HG02571 (cell line): ENCODE data around the gene ZNF554.
A peak's percentile ranks its signal among the peaks of the same experiment; 100 is the strongest.

ENCODE experiments used
- ATAC-seq: cut with Tn5 transposase; IDR thresholded peaks from one replicate; pipeline ENCODE4 v1.9.1; 2021; ENCODE audit warnings: mild to moderate bottlenecking, moderate library complexity; ENCODE audit not compliant: unreplicated experiment

The ZNF554 gene

DNA sequence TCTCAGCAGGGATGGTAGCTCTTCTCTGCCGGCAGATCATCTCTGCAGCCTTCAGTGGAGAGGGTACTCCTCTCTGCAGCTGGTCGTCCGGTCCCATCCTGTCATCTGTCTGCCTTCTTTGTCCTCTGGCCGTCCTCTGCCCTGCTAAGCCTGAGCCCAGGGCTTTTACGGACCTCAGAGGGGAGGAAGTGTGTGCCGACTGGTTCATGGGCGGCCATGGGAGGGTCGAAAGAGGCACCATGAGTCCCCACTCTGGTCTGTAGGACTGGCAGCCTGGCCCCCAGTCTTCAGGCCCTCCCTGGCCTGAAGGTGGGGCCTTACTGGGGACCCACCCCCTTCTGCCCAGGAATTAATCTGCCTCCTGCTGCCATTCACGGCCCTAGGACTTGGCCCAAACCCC is 4.0 kb downstream of the ZNF554 start:
- ATAC-seq, result no peak

DNA sequence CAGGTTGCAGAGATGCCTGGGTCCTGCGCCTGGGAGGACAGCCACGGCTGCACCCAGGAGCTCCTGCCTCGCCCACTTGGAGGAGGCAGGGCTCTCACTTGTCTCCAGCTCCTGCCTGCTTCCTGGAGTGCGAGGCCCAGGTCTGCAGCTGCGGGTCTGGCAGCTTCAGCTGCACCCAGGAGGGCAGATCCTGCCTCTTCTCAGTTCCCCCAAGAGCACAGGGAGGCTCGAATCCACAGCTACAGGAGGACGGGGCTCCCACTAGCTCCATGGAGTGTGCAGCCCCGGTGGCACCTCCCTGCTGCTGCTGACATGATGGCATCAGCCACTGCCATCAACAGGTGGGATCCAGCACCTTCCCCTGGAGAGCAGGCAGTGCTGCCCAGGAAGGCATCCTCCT is 4.5 kb downstream of the ZNF554 start:
- no peak for ATAC-seq

DNA sequence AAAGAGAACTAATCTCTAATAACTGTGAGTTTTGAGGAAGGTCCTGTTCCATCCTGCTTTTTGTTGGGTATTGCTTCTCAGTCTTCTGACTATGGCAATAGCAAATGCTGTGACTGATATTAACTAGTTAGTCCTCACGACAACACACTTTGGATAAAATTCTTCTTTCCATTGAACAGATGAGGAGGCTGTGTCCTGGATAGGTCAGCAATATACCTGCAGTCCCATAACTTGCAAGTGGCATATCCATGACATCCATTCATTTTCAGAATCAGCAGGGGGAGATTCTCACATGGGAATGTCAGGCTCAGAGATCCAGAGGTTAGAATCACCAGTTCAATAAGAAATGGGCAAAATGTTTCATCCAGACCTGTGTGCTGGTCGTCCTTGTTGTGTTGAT is 7.4 kb downstream of the ZNF554 start:
- no peak for ATAC-seq

DNA sequence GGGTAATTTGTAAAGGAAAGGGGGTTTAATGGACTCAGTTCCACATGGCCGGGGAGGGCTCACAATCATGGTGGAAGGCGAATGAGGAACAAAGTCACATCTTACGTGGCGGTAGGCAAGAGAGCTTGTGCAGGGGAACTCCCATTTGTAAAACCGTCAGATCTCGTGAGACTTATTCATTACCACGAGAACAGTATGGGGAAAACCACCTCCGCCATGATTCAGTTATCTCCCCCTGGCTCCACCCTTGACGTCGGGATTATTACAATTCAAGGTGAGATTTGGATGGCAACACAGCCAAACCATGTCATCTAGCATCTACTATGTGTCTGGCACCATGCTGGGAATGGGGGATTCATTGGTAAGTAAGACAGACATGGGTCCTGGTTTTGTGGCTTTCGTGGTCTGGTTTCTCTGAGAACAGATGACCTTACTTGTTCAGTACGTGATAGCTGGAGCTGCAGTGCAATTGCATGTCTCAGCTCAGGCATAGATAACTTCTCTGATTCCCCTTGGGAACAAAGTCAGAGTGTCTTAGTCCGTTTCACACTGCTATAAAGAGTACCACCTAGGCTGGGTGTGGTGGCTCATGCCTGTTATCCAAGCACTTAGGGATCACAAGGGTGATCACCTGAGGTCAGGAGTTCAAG is 8.3 kb downstream of the ZNF554 start:
- no peak for ATAC-seq

DNA sequence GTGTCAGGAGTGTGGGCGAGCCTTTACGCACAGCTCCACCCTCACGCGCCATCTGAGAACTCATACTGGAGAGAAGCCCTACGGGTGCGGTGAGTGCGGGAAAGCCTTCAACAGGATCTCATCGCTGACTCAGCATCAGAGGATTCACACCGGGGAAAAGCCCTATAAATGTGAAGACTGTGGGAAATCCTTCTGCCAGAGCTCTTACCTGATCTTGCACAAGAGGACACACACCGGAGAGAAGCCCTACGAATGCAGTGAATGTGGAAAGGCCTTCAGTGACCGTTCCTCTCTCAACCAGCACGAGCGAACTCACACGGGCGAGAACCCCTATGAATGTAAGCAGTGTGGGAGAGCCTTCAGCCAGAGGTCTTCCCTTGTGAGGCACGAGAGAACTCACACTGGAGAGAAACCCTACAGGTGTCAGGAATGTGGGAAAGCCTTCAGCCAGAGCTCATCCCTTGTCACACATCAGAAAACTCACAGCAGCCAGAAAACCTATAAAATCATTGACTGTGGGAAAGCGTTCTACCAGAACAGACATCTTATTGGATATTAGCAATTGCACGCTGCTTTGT is 14.7 kb downstream of the ZNF554 start:
- ATAC-seq, result no peak

DNA sequence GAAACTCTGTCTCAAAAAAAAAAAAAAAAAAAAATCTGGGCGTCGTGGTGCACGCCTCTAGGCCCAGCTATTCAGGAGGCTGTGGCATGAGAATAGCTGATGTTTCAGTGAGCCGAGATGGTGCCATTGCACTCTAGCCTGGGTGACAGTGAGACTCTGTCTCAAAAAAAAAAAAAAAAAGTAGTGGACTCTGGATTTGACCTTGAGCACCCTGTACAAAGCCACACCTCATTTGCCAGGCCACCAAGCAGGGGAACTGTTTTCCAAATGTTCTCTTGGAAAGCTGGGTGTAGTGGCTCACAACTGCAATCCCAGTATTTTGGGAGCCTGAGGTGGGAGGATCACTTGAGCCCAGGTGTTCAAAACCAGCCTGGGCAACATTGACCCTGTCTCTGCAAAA is 17.8 kb downstream of the ZNF554 start:
- no peak for ATAC-seq

DNA sequence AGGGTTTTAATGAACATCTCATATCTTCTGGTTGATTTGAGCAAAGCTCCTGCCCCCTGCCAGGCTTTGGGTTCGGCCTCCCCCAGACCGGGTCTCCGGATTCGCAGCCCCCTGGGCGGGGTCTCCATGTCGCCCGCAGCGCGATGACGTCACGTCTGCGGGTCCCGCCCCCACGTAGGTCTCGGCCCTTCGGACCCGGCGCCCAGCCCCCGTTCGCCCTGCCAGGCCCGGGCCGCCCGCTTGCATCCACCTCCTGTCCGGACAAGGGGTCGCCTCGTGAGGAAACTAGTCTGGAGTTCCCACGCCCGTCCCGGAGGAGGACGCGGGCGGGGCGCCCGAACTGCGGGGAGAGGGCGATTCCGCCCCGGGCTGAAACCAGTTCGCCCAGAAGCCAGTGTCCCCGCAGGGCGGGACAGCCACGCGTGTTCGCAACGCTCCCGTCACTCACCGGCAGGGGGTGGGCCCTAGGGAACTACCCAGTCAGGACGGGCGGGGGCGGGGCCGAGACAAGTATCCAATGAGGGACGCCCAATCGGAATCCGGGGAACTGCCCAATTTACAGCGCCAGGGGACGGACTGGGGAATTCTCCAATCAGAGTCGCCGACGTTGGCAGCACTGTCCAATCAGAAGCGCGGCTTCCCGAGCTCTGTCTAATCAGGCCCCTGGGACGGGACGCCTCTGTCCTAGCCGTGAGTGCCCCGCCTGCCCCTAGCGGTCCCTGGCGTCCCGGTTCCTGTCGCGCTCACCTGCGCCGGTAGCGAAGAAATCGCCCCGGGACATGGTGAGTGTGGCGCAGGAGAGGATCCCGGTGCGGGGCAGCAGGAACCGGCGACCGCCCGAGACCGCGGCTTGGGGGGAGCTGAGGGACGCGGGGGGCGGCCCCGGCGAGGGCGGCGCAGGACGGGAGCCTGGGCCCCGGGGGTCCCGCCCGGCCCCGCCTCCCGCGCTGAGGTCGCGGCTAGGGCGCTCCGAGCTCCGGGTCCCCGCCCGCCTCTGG is 21.4 kb downstream of the ZNF554 start, which contains the start of gene ZNF555:
Gene ZNF555 (plus strand): TSS at position 682 of the 998 bp plus-strand sequence. CDS start 98 bp downstream, at position 780.
- peak; percentile 95 for ATAC-seq

DNA sequence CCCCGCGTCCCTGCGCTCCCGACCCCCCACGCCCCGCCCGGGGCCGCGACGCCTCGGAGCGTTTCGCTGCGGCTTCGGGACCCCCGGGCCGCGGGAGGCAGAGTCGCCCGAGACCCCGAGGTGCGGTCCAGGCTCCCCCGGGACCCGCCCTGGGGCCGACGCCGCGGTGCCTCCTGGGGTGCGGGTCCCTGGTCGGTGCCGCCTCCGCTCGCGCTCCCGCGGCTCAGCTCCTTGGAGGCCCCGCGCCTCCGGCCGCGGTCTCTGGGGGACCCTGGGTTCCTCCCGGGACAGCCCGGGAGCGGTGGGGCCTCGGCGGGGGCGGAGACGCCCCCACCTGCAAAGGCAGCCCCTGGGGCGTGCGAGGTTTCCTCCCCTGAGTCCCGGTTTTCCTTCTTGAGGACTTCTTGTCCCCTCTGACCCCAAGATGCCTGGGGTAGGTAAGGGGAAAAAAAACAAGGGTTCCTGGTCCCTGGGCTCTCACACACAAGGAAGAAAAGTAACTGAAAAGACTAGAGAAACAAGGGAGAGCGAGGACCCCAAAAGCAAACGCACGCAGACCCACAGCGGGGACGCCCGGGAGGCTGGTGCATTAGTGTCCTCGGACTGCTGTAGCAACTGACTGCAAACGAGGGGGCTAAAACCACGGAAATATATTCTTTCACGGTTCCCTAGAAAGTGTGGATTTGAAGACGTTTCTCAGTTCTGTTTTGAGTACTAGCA is 22.3 kb downstream of the ZNF554 start:
- ATAC-seq, result no peak

DNA sequence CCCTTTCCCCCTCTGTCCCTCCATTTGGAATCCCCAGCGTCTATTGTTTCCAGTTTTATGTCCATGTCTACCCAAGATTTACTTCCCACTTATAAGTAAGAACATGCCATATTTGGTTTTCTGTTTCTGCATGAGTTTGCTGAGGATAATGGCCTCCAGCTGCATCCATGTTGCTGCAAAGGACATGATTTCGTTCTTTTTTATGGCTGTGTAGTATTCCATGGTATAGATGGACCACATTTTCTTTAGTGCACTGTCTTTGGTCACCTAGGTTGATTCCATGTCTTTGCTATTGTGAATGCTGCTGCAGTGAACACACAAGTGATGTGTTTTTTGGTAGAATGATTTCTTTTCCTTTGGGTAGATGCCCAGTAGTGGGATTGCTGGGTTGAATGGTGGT is 25.4 kb downstream of the ZNF554 start:
- ATAC-seq, result no peak

DNA sequence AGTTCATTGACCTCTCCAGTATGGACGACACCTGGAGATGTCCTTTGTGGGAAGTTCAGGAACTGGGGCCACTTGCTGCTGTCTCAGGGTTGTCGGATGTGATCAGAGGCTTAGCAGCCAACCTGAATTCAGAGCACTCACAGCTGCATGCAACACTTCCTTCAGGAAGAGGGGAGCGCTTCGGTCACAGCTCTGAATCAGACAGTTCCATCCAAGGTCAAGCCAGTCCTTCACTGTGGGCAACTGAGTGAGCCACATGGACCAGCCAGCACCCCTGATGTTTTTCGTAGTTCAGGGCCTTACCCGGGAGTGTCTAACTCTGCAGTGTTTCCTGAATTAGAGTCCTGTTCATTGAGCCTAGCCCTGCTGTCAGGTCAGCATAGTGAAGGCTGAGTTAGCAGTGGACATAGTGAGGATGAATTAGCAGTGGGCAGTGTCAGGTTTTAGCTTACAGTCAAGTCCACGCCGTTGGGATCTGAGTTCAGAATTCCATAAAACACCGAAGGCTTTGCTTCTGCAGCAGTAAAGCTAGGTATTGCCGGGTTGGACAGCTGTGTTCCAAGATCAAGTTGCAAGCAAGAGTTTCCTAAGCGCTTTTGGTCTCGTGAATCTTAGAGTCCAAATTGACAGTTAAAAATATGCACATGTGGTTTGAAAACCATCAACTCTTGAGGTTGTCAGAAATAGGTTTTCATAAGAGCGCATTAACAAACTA is 26.7 kb downstream of the ZNF554 start:
- no peak for ATAC-seq

DNA sequence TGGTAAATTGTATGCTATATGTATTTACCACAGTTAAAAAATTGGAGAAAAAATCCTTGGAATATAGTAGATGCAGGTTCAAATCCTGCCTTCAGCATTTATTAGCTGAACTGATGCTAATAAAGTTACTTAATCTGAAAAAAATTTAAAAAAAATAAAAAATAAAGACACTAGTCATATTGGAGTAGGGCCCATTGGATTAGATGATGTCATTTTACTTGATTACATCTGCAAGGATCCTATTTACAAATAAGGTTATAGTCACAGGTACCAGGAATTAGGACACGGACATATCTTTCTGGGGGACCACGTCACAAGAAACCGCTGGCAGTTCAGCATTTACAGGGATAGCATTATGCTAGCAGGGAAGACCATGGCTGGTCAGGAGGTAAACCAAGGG is 27.8 kb downstream of the ZNF554 start:
- ATAC-seq, result no peak

DNA sequence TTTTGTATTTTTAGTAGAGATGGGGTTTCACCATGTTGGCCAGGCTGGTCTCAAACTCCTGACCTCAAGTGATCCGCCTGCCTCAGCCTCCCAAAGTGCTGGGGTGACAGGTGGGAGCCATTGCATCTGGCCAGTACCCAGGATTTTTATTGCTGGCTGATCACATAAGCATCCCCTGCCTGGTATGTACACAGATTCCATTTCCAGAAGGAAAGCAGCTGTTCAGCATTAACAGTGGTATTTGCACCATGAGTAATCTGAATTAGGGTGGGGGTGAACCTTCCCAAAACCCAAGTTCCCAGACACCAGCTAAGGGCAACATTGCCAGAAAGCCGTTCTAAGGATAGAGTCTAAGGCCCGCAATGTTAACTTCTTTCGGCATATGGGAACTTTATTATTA is 28.9 kb downstream of the ZNF554 start:
- ATAC-seq, result no peak

DNA sequence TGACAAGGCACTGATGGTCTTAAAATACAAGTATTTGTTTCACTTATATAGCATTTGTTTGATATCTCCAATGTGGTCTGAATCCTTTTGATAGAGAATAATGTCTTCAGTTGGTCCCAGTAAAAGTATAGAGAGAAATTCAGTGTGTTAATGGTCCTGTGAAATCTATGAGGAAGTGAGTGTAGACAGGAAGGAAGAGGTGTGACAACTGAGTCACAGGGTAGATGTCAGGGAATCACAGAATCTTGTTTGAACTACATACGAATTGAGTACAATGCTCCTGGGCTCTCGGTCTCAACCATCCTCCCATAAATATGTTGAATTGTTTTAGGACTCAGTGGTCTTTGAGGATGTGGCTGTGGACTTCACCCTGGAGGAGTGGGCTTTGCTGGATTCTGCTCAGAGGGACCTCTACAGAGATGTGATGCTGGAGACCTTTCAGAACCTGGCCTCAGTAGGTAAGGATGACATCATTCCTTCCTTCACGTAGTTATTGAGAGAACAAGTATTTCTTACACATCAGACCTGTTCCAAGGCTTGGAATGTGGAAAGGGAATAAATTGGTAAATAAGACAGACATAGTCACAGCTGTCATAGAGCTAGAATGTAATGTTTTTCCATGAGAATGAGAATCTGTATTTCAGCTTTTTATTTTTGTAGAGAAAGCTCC is 30.7 kb downstream of the ZNF554 start:
- ATAC-seq, result no peak

DNA sequence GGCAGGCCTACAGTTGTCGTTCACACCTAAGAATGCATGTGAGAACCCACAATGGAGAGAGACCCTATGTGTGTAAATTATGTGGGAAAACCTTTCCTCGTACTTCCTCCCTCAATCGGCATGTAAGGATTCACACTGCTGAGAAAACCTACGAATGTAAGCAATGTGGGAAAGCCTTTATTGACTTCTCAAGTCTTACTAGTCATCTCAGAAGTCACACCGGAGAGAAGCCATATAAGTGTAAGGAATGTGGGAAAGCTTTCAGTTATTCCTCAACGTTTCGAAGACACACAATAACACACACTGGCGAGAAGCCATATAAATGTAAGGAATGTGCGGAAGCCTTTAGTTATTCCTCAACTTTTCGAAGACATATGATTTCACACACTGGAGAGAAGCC is 32.9 kb downstream of the ZNF554 start:
- no peak for ATAC-seq

DNA sequence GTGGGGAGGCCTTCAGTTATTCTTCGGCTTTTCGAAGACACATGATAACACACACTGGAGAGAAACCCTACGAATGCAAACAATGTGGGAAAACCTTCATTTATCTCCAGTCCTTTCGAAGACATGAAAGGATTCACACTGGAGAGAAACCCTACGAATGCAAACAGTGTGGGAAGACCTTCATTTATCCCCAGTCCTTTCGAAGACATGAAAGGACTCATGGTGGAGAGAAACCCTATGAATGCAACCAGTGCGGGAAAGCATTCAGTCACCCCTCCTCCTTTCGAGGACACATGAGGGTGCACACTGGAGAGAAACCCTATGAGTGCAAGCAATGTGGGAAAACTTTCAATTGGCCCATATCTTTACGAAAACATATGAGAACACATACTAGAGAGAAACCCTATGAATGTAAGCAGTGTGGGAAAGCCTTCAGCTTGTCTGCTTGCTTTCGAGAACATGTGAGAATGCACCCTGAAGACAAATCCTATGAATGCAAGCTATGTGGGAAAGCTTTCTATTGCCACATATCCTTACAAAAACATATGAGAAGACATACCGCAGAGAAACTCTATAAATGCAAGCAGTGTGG is 33.4 kb downstream of the ZNF554 start:
- ATAC-seq, result no peak

DNA sequence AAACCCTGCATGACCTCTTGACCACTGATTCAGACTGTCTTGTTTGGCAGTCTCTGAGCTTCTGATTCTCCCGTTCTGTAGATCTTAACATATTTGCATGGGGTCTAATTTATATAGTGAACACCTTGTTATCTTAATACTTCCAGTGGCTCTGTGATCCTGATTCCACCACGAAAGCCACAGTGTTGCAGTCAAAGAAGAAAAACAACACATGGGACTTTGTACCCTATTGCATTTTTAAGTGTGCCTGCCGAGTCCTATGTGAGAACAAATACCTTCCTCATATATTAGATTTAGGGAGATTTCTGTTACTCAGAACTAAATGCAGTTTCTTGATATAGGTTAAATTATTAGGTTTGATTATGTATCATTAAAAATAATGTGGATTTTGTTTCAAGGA is 35.2 kb downstream of the ZNF554 start:
- ATAC-seq, result no peak

DNA sequence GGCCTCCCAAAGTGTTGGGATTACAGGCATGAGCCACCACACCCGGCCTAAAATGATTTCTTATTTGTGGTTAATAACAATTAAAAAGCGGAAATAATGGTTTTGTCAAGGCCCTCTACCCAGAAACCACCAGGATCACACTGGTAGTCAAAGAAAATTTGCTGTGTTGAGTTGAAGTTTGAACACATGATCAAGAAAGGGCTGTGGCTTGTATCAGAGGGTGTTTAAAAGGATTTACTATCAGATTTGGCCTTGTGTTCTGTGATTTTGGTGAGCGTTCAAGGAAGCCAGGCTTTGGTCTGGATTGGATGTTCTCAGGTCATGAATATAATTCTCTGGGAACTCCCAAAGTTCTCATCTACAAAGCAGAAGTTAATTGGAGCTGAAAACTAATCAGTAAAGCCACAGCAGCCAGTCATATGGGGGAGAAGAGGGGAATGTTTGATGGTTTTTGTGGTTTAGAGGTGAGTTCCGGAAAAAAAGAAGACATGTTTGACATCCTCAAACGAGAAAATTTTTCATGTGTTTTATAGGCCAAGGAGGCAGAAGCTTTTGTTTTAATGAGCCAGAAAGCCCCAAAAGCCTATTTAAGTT is 36.9 kb downstream of the ZNF554 start:
- ATAC-seq, result no peak

DNA sequence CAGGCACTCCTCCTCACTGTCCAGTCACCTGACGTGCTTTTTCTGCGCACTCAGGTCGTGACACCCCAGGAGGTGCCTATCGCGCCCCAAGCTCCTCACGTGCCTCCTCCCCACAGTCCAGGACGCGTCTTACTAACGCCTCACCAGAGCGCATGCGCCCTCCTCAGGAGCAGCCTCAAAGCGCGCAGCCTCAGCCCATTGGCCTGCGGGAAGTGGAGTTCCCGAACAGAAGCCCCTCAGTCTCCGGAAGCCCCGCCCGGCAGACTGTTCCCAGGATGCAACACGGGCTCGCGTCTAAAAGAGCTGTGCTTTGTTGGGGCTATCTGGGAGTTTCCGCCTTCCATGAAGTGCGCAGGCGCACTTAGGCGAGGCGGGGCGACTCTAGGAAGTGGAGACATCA is 39.2 kb downstream of the ZNF554 start:
- no peak for ATAC-seq

DNA sequence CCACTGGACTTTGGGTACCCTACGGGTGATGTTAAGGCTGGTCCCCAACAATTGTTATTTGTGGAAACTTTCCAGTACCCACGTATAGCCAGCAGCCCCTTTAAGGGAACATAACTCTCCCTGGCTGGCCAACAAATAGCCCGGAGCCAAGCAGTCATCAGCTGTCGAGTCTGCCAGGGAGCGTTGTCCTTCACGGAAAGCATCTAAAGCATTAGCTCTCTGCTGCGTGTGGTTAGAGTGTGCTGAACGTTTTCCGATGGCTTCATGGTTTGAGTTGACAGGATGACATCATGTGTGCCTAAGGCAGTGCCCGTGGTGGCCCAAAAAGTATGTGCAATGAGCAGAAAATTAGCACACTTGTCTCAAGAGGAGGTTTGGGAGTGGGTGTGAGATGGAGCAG is 44.1 kb downstream of the ZNF554 start:
- no peak for ATAC-seq
